HCT116 (cell line): ENCODE data around the gene PSMG3.

Experiments used
- ELF1 ChIP-seq: IDR thresholded peaks from 2 replicates; pipeline ENCODE4 v1.6.1; 2012; ENCODE audit warnings: low read depth, borderline replicate concordance
- EZH2 ChIP-seq: fragments of 200-600 bp; sonication (generic); IDR thresholded peaks from 2 replicates; pipeline ENCODE4 v1.6.1; 2017; ENCODE audit warnings: antibody characterized with exemption, mixed run types
- EZH2phosphoT487 ChIP-seq: fragments of 200-600 bp; IDR thresholded peaks from 2 replicates; pipeline ENCODE4 v1.6.1; 2018; ENCODE audit warnings: antibody characterized with exemption, borderline replicate concordance
- POLR2A ChIP-seq: IDR thresholded peaks from 2 replicates; pipeline ENCODE4 v1.7.0; 2011; ENCODE audit warnings: borderline replicate concordance; ENCODE audit not compliant: insufficient read depth, insufficient read length; ENCODE audit errors: extremely low read depth
- POLR2AphosphoS5 ChIP-seq: IDR thresholded peaks from 2 replicates; pipeline ENCODE4 v1.6.1; 2011; ENCODE audit warnings: mild to moderate bottlenecking, low read depth, low read length, moderate library complexity
- RAD21 ChIP-seq: IDR thresholded peaks from 2 replicates; pipeline ENCODE4 v1.6.1; 2012; ENCODE audit warnings: low read depth, mild to moderate bottlenecking
- SIN3A ChIP-seq: IDR thresholded peaks from 2 replicates; pipeline ENCODE4 v1.6.1; 2012; ENCODE audit warnings: low read depth
- YY1 ChIP-seq: IDR thresholded peaks from 2 replicates; pipeline ENCODE4 v1.6.1; 2011; ENCODE audit warnings: low read length, low read depth, moderate library complexity, mild to moderate bottlenecking; ENCODE audit not compliant: insufficient replicate concordance; ENCODE audit errors: extremely low read depth
- ZBTB33 ChIP-seq: IDR thresholded peaks from 2 replicates; pipeline ENCODE4 v1.6.1; 2011; ENCODE audit warnings: mild to moderate bottlenecking, low read length, moderate library complexity; ENCODE audit not compliant: insufficient replicate concordance; ENCODE audit errors: extremely low read depth
- ZNF274 ChIP-seq: fragments of 200-500 bp; sonication (Bioruptor generic); IDR thresholded peaks from 2 replicates; pipeline ENCODE4 v1.6.1; 2014; ENCODE audit warnings: mild to moderate bottlenecking, low read depth, low read length, inconsistent platforms
- TF ChIP-seq, protein P1 (sequence below), 3 experiments: fragments of 200-600 bp in 1 of 3; sonication (generic) in 1 of 3; IDR thresholded peaks in 2 of 3; conservative IDR thresholded peaks in 1 of 3; 2 replicates each; pipeline ENCODE4 v1.5.1; 2012 to 2017; ENCODE audit warnings: low read depth in 2 of 3, low read length in 2 of 3, antibody characterized with exemption in 1 of 3, borderline replicate concordance in 1 of 3, control low read depth in 1 of 3, mild to moderate bottlenecking in 1 of 3, mixed read lengths in 1 of 3, mixed run types in 1 of 3, moderate library complexity in 1 of 3; ENCODE audit not compliant: insufficient read depth in 1 of 3
- TF ChIP-seq, protein P2 (sequence below): IDR thresholded peaks from 2 replicates; pipeline ENCODE4 v1.6.1; 2012
- TF ChIP-seq, protein P3 (sequence below): IDR thresholded peaks from 2 replicates; pipeline ENCODE4 v1.6.1; 2012

DNA sequence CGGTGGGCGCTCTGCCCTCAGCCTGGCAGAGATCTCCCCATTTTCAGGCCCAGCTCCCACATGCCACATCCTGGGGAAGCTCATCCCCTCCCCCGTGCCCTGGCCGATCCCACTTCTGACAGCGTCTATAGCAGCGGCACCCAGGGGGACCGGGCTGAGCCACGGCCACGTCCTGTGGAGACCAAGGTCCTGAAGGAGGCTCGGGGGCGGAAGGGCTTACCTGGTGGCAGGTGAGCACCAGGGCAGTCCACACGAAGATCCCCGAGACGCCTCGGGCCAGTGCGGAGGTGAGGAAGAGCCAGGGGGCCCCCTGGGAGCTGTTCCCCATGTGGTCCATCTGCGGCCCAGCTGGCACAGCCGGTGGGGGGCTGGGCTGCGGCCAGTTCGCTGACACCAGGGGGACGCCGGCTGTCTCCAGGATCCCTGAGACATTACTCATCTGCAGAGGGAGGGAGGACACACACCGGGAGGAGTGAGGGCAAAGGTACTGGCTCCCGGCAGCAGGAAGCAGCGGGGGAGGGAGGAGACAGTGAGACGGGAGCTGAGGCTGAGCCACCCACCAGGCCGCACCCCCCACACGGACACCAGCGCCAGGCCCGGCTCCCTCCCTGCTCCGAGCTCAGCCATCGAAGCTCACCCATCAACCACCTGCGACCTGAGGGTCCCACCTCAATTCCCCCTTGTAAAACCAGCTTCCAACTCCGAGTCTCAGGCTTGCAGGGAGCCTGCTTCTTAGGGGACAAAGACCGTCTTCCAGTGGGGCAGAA, 14.6 kb downstream of the PSMG3 start:
- TF ChIP-seq, protein P1, sequence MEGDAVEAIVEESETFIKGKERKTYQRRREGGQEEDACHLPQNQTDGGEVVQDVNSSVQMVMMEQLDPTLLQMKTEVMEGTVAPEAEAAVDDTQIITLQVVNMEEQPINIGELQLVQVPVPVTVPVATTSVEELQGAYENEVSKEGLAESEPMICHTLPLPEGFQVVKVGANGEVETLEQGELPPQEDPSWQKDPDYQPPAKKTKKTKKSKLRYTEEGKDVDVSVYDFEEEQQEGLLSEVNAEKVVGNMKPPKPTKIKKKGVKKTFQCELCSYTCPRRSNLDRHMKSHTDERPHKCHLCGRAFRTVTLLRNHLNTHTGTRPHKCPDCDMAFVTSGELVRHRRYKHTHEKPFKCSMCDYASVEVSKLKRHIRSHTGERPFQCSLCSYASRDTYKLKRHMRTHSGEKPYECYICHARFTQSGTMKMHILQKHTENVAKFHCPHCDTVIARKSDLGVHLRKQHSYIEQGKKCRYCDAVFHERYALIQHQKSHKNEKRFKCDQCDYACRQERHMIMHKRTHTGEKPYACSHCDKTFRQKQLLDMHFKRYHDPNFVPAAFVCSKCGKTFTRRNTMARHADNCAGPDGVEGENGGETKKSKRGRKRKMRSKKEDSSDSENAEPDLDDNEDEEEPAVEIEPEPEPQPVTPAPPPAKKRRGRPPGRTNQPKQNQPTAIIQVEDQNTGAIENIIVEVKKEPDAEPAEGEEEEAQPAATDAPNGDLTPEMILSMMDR (IDR thresholded peaks at IDR 0.05 in 2 of 3, conservative IDR thresholded peaks at IDR 0.05 in 1 of 3; ENCODE audit: borderline replicate concordance in 1 of 3, insufficient read depth in 1 of 3, low read depth in 2 of 3, low read length in 2 of 3) = no peak
- TF ChIP-seq ELF1 (no peak), SIN3A (no peak), EZH2 (no peak), YY1 (no peak), RAD21 (no peak), POLR2A (peak; percentile 10), ZNF274 (no peak), EZH2phosphoT487 (no peak), ZBTB33 (no peak), POLR2AphosphoS5 (peak; percentile 73)
- TF ChIP-seq, protein P2, sequence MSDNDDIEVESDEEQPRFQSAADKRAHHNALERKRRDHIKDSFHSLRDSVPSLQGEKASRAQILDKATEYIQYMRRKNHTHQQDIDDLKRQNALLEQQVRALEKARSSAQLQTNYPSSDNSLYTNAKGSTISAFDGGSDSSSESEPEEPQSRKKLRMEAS = no peak
- TF ChIP-seq, protein P3, sequence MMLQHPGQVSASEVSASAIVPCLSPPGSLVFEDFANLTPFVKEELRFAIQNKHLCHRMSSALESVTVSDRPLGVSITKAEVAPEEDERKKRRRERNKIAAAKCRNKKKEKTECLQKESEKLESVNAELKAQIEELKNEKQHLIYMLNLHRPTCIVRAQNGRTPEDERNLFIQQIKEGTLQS = no peak
